ENCODE data around the gene ASPSCR1. TPM values are rescaled to one million over a fixed set of nuclear protein-coding genes. Genes with fewer than 3 reads are reported as not detected.

The ASPSCR1 gene
- total RNA-seq, 1 donor from 2014 or later = 13.1 TPM

DNA sequence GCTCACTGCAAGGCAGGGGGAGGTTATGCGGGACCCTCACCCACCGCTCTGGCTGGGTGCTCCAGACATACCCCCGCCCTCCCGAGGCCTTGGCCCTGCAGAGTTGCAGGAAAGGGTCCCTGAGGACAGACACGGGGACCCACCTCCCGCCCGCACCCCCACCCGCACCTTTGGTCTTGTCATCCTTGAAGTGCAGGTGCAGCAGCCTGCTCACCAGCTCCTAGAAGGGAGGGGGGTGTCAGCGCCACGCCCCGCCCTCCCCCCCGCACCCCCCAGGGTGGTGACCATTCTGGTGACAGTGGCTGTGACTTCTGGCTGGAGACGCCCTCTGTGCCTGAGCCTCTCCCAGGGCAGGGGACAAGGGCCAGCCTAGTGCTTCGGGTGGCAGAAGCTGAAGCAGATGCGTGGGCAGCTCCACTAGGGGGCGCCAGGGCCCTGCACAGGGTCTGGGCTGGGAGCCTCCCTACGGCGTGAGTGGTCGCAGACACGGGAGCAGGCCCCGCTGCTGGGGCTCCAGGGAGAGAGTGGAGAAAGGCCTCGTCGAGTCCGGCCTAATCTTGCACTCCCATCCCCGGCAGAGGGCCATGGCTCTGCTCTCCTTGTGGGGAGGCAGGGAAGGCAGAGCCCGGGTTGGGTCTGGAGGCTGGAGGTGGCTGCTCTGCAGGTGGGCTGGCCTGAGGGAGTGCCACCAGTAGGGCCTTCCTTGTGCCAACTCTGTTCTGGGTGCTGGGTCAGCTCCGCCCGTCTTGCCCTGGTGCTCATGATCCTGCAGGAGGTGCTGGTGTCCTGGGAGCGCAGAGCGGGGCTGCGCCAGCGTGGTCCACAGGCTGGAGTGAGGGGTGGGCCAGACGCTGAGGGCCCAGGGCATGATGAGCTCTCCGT lies 42.5 kb downstream of the ASPSCR1 start:
- no peaks in the 10 kb centered on the region for H3K36me3 ChIP-seq
- H3K9me3 Mint-ChIP-seq = no peaks in the 10 kb centered on the region
- H3K4me2 ChIP-seq = no peak overlapping the region
- H3F3A ChIP-seq (ENCODE audit: low read depth) = peaks cover 15% of the 10 kb centered on the region
- H3K27me3 ChIP-seq = no peaks in the 10 kb centered on the region
- peaks cover 23% of the 10 kb centered on the region for H3K79me2 ChIP-seq (ENCODE audit: low read depth)
- H3K4me1 ChIP-seq = peaks cover 11% of the 10 kb centered on the region
- no peaks in the 10 kb centered on the region for H3K9me3 ChIP-seq (ENCODE audit: low read depth)
- H3K27me3 Mint-ChIP-seq (ENCODE audit: insufficient read depth, low read depth) = no peaks in the 10 kb centered on the region
- no peak overlapping the region for H3K27ac ChIP-seq
- no peak overlapping the region for H3K9ac ChIP-seq
- no peak for TF ChIP-seq EZH2phosphoT487 (IDR thresholded peaks at IDR 0.05)
- TF ChIP-seq EZH2 (IDR thresholded peaks at IDR 0.05) = no peak
- TF ChIP-seq, protein P1, sequence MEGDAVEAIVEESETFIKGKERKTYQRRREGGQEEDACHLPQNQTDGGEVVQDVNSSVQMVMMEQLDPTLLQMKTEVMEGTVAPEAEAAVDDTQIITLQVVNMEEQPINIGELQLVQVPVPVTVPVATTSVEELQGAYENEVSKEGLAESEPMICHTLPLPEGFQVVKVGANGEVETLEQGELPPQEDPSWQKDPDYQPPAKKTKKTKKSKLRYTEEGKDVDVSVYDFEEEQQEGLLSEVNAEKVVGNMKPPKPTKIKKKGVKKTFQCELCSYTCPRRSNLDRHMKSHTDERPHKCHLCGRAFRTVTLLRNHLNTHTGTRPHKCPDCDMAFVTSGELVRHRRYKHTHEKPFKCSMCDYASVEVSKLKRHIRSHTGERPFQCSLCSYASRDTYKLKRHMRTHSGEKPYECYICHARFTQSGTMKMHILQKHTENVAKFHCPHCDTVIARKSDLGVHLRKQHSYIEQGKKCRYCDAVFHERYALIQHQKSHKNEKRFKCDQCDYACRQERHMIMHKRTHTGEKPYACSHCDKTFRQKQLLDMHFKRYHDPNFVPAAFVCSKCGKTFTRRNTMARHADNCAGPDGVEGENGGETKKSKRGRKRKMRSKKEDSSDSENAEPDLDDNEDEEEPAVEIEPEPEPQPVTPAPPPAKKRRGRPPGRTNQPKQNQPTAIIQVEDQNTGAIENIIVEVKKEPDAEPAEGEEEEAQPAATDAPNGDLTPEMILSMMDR (IDR thresholded peaks at IDR 0.05) = peak; percentile 84
- H3K4me3 Mint-ChIP-seq = peak overlapping the region; percentile 89
- no peak overlapping the region for H3K27ac Mint-ChIP-seq
- no peaks in the 10 kb centered on the region for H3K36me3 Mint-ChIP-seq
- peaks cover 29% of the 10 kb centered on the region for H4K20me1 ChIP-seq (ENCODE audit: low read depth)
- H3K4me1 Mint-ChIP-seq = peaks cover 13% of the 10 kb centered on the region
- no peak overlapping the region for H2AFZ ChIP-seq (replicated peaks)
- H3K4me3 ChIP-seq = no peak overlapping the region
- DNase-seq (ENCODE audit: low spot score) = peak; percentile 87

- no peak overlapping the region for H3K9ac ChIP-seq
- H3K4me1 ChIP-seq = peaks cover 11% of the 10 kb centered on the region
- no peaks in the 10 kb centered on the region for H3K36me3 Mint-ChIP-seq
- H3K4me2 ChIP-seq = no peak overlapping the region
- no peak overlapping the region for H3K4me3 ChIP-seq
- H3K27ac Mint-ChIP-seq = no peak overlapping the region
- no peak overlapping the region for H2AFZ ChIP-seq (replicated peaks)
- TF ChIP-seq, protein P1 (IDR thresholded peaks at IDR 0.05) = no peak
- TF ChIP-seq EZH2 (IDR thresholded peaks at IDR 0.05) = no peak
- TF ChIP-seq EZH2phosphoT487 (IDR thresholded peaks at IDR 0.05) = no peak
- no peaks in the 10 kb centered on the region for H3K9me3 ChIP-seq (ENCODE audit: low read depth)
- no peak overlapping the region for H3K27ac ChIP-seq
- peak overlapping the region; percentile 89 for H3K4me3 Mint-ChIP-seq
- DNase-seq (ENCODE audit: low spot score) = no peak
- no peaks in the 10 kb centered on the region for H3K36me3 ChIP-seq
- H3K9me3 Mint-ChIP-seq = no peaks in the 10 kb centered on the region
- H3K27me3 ChIP-seq = no peaks in the 10 kb centered on the region
- peaks cover 15% of the 10 kb centered on the region for H3F3A ChIP-seq (ENCODE audit: low read depth)
- no peaks in the 10 kb centered on the region for H3K27me3 Mint-ChIP-seq (ENCODE audit: insufficient read depth, low read depth)
- peaks cover 13% of the 10 kb centered on the region for H3K4me1 Mint-ChIP-seq
- H3K79me2 ChIP-seq (ENCODE audit: low read depth) = peaks cover 23% of the 10 kb centered on the region
- H4K20me1 ChIP-seq (ENCODE audit: low read depth) = peaks cover 29% of the 10 kb centered on the region
Observed at GRCh38 chr17:82020572-82021106, 43.2 kb downstream of the ASPSCR1 start.

GRCh38 chr17:82021107-82021899 lies 43.9 kb downstream of the ASPSCR1 start:
- H3K4me1 Mint-ChIP-seq = peaks cover 18% of the 10 kb centered on the region
- Histone ChIP-seq H3K27ac (no peak overlapping the region), H3K4me2 (peak overlapping the region; percentile 91), H3K79me2 (ENCODE audit: low read depth) (peaks cover 23% of the 10 kb centered on the region), H3K4me1 (peaks cover 11% of the 10 kb centered on the region), H3K9me3 (ENCODE audit: low read depth) (no peaks in the 10 kb centered on the region), H3K36me3 (no peaks in the 10 kb centered on the region), H2AFZ (replicated peaks) (no peak overlapping the region), H3K9ac (no peak overlapping the region), H3F3A (ENCODE audit: low read depth) (peaks cover 15% of the 10 kb centered on the region), H4K20me1 (ENCODE audit: low read depth) (peaks cover 29% of the 10 kb centered on the region), H3K27me3 (no peaks in the 10 kb centered on the region), H3K4me3 (peak overlapping the region; percentile 95)
- no peaks in the 10 kb centered on the region for H3K9me3 Mint-ChIP-seq
- H3K36me3 Mint-ChIP-seq = no peaks in the 10 kb centered on the region
- peak overlapping the region; percentile 72 for H3K27ac Mint-ChIP-seq
- no peaks in the 10 kb centered on the region for H3K27me3 Mint-ChIP-seq (ENCODE audit: insufficient read depth, low read depth)
- H3K4me3 Mint-ChIP-seq = peak overlapping the region; percentile 89
- TF ChIP-seq EZH2phosphoT487 (IDR thresholded peaks at IDR 0.05) = no peak
- TF ChIP-seq, protein P1 (IDR thresholded peaks at IDR 0.05) = peak; percentile 56
- peak; percentile 78 for DNase-seq (ENCODE audit: low spot score)
